ENCODE data around the gene GOT2.
"Not testable (repeated sequence)": the region's sequence is repeated elsewhere in the genome, so short reads cannot be mapped to it uniquely, and the experiment has no call there.

The GOT2 gene

DNA sequence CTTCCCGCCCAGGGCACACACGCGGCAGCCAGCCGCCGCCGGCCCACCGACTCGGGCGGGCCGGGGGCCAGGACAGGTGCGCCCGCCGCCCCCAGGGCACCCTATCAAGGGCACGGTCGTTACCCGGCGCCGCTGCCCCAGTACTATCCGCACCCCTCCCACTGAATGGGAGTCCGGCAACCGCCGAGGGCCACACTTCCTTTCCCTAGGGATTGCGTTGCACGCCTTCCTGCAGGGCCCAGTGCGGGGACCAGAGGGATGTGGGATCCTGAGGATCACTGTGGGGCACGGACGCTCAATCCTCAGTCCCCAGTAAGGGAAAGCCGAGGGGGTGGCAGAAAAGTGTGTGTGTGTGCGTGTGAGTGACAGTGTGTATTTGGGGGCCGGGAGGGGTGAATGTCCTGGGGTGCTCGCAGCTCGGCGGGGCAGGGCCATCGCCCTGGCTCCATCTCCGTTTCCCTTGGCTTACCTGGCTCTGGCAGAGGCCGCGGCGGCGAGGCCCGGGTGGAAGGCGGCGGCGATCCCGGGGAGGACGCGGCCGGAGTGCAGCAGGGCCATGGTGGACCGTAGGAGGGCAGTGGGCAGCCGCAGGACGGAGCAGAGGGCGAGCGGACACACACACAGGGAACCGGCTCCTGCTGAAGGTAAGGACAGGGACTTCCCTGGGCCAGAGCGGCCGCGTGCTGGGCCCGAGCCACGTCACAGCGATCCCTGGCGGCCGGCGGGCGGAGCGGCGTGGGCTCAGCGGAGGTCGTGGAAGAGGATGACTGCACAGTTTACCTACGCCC is at the start of gene GOT2:
GOT2 (minus strand) TSS at position 646 of the 788 bp plus-strand sequence; CDS start at position 558, 88 bp downstream.
- peak; percentile 55 for DNase-seq (ENCODE audit: low read depth)

DNA sequence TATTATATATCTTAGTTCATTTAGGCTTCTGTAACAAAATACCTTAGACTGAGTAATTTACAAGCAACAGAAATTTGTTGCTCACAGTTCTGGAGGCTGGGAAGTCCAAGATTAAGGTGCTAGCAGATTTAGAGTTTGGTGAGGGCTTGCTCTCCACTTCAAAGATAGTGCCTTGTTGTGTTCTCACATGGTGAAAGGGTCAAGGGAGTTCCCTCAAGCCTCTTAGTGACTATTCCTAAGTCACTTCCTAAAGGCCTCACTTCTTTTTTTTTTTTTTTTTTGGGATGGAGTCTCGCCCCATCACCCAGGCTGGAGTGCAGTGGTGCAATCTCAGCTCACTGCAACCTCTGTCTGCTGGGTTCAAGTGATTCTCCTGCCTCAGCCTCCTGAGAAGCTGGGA is 45.2 kb upstream of the GOT2 start:
- DNase-seq (ENCODE audit: low read depth), result not testable (repeated sequence)

GRCh38 chr16:58773870-58774269 is 39.8 kb upstream of the GOT2 start:
- DNase-seq (ENCODE audit: low read depth), result no peak

DNA sequence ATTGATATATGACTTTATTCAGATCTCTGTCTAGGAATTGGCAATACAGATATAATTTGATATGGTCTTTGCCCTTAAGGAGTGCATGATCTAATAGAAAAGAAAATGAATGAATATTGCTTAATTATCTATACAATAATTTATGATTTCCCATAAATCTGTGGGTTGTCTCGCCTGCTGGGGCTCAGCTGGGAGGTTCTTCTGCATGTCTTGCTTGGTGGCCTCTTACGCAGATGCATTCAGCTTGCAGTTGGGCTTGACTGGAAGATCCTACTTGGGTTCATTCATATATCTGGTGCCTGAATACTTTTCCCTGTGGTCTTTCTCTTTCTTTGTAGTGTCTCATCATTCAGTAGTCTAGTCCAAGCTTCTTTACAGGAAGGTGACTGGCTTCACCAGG is 34.0 kb upstream of the GOT2 start:
- DNase-seq (ENCODE audit: low read depth), result no peak

DNA sequence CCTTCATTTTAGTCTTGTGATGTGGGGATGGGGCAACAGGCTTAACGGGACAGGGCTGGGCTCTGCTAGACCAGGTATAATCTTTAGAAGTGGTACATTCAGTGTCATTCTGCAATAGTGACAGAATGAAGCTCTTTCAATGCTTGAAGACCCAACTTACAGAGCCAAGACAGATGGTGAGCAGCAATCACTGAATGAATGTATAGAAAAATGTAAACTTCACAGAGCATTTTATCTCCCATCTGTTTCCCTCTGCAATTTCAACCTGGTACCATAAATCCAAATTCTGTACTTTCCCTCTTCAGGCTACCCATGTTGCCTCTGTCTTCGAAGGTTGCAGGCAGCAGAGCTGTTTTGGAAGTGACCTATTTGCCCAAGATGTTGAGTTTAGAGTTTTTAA is 33.5 kb upstream of the GOT2 start:
- no peak for DNase-seq (ENCODE audit: low read depth)

DNA sequence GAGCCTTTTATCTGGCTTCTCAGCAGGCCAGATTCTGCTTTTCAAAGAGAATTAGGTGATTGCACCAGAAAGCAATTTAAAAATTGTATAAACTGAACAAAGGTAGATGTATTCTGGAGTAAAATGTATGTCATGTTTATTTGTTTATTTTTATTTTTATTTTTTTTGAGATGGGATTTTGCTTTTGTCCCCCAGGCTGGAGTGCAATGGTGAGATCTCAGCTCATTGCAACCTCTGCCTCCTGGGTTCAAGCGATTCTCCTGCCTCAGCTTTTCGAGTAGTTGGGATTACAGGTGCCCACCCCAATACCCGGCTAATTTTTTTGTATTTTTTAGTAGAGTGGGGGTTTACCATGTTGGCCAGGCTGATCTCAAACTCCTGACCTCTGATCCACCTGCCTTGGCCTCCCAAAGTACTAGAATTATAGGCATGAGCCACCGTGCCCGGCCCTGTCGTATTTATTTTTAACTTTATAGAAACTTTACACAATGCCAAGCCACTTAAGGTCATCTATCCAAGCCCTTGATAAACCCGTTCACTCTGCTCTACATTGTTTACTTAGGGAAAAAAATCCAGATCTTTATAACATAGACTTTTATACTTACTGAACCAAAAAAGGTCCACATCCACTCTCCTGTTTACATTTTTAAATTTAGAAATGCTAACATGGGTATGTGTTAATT is 22.7 kb upstream of the GOT2 start:
- no peak for DNase-seq (ENCODE audit: low read depth)

- DNase-seq (ENCODE audit: low read depth), result no peak
Observed at GRCh38 chr16:58755989-58756649, 22.0 kb upstream of the GOT2 start.

DNA sequence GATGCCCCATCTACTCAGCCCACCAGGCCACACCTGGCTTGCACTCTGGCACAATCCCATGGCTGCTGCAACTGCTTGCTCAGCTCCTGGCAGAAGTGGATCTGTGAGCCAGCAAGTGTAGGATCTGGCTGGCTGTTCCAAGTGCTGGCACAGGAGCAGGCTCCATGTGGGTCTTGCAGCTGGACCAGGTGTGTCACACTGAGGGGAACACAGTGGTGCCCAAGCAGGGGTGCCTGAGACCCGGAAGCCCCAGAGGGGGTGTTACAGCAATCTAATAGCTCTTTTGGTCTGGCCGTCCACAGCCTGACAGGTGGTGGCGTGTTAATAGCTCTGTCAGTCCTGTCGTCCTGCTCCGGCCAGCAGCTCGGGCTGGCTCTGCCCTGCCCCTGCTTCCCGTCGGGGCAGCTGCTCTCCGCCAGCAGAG is 19.6 kb upstream of the GOT2 start:
- DNase-seq (ENCODE audit: low read depth), result no peak

DNA sequence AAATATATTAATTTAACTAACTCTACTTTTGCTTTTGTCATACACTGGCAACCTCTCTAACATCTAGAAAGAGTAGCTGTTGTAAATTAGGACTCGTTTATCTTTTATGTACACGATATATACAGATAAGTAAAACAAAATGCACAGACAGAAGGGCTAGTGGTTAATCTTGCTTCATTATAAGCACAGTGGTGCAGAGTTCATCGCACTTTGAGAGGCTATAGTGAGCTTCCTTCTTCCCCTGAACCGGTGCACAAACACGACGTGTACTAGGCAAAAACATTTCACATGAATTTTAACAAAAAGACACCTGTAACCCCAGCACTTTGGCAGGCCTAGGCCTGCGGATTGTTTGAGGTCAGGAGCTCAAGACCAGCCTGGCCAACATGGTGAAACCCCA is 10.4 kb upstream of the GOT2 start:
- no peak for DNase-seq (ENCODE audit: low read depth)

- DNase-seq (ENCODE audit: low read depth), result no peak
Observed at GRCh38 chr16:58741976-58742375, 7.9 kb upstream of the GOT2 start.

GRCh38 chr16:58741166-58741565 is 7.0 kb upstream of the GOT2 start:
- DNase-seq (ENCODE audit: low read depth), result no peak

DNA sequence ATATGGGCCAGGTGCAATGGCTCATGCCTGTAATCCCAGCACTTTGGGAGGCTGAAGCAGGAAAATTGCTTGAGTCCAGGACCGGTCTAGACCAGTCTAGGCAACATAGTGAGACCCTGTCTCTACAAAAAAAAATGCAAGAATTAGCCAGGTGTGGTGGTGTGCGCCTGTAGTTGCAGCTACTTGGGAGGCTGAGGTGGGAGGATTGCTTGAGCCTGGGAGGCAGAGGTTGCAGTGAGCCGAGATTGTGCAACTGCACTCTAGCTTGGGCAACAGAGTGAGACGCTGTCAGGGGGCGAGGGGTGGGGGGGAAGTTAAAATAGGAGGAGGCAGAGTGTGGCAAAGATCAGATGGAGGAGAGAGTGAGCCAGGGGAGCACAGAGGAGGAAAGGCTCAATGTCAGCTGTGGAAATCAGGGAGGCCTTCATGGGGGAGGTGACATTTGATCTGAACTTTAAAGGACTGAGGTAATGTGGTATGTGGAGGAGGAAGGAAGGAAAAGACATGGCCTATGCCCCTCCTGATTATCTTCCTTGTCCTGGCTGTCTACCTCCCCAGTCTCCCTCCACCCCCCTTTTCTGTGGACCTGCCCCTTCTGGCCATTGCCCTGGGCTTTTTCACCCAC is 4.7 kb upstream of the GOT2 start:
- no peak for DNase-seq (ENCODE audit: low read depth)

- not testable (repeated sequence) for DNase-seq (ENCODE audit: low read depth)
Observed at GRCh38 chr16:58736341-58736740, 2.2 kb upstream of the GOT2 start.

DNA sequence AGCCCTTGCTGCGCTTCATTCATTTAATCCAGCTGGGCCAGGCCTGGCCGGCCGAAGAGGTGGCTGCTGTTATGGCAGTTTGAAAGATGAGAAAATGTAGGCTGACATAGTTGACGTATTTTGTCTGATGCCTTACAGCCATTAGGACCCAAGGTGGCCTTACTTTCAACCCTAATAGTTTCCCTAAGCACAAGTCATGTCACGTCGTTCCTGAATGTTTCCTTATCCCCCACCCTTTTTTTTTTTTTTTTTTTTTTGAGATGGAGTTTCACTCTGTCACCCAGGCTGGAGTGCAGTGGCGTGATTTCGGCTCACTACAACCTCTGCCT is 307 bp upstream of the GOT2 start:
- no peak for DNase-seq (ENCODE audit: low read depth)

GRCh38 chr16:58733248-58733670 is 857 bp downstream of the GOT2 start:
- DNase-seq (ENCODE audit: low read depth), result no peak

GRCh38 chr16:58732545-58733247 is 1.4 kb downstream of the GOT2 start:
- DNase-seq (ENCODE audit: low read depth), result no peak

DNA sequence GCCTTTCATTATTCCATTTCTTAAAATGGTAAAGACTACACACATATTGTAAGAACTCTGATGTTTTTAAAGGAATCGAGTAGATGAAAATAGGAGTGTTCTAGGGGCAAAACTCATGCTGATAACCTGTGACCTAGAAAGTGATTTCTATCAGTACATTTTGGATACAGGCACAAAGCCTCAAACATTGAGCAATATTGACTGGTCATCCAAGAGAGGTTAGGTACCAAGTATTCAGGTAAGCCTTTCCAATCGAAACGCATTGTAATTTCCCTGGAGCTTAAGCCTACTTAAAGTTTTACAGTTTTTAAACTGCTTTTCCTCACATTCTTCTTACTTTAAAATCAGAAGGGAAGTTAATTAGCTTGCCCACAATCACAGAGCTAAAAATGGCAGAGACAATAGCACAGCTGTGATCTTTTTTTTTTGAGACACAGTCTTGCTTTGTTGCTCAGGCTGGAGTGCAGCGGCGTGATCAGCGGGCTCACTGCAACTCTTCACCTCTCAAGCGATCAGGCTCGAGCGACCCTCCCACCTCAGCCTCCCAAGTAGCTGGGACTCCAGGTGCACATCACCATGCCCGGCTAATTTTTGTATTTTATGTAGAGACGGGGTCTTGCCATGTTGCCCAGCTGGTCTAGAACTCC is 3.3 kb downstream of the GOT2 start:
- DNase-seq (ENCODE audit: low read depth), result no peak

- DNase-seq (ENCODE audit: low read depth), result no peak
Observed at GRCh38 chr16:58727796-58728568, 6.1 kb downstream of the GOT2 start.

GRCh38 chr16:58727028-58727781 is 6.9 kb downstream of the GOT2 start:
- no peak for DNase-seq (ENCODE audit: low read depth)

DNA sequence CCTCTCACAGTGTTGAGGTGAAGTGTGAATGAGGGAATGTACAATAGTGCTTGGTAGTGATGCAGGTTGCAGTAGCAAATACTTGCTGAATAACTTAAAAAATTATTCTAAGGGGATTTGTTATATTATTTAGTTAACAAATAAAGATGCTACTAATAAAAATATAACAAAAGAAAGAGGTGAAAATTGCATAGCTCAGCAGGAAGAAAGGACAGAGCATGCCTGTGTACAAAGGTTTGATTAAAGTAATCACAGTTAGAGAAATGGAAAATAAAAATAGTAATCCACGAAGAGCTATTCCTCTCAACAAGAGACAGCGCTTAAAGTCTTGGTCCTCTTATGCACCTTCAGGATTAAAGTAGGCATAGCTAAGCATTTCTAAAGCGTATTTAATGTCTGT is 11.0 kb downstream of the GOT2 start:
- no peak for DNase-seq (ENCODE audit: low read depth)

Data from CMK (cell line).